Measurements from ENCODE around the gene URM1.

Gene URM1

GRCh38 chr9:128343855-128344254, 27.3 kb upstream of the URM1 start:
- Histone ChIP-seq H3K4me2 (ENCODE audit: low read length) (no peak overlapping the region), H3K79me2 (ENCODE audit: insufficient read depth, low read length) (no peaks in the 10 kb centered on the region), H4K20me1 (ENCODE audit: insufficient read depth, low read length) (no peaks in the 10 kb centered on the region), H3K27me3 (ENCODE audit: insufficient read depth, low read length) (no peaks in the 10 kb centered on the region), H3K27ac (ENCODE audit: low read depth, low read length, poor library complexity, severe bottlenecking) (no peak overlapping the region), H3K9me3 (ENCODE audit: low read length) (no peaks in the 10 kb centered on the region), H3K9me2 (ENCODE audit: low read depth, low read length) (no peaks in the 10 kb centered on the region), H3K4me1 (ENCODE audit: insufficient read depth, low read length, severe bottlenecking) (peaks cover 15% of the 10 kb centered on the region), H3K9ac (ENCODE audit: low read length) (no peak overlapping the region), H2AFZ (ENCODE audit: low read length) (no peak overlapping the region), H3F3A (ENCODE audit: insufficient read depth, low read length) (no peaks in the 10 kb centered on the region), H3K36me3 (ENCODE audit: insufficient read depth, low read length) (peaks cover 26% of the 10 kb centered on the region), H3K4me3 (ENCODE audit: low read depth, low read length, poor library complexity, severe bottlenecking) (no peak overlapping the region)
- no peak for TF ChIP-seq EZH2 (IDR thresholded peaks at IDR 0.05; ENCODE audit: borderline replicate concordance, low read length)
- TF ChIP-seq CTCF (IDR thresholded peaks at IDR 0.05; ENCODE audit: low read length) = no peak

- Histone ChIP-seq H3K9ac (ENCODE audit: low read length) (no peak overlapping the region), H3K9me2 (ENCODE audit: low read depth, low read length) (no peaks in the 10 kb centered on the region), H3F3A (ENCODE audit: insufficient read depth, low read length) (no peaks in the 10 kb centered on the region), H3K27me3 (ENCODE audit: insufficient read depth, low read length) (no peaks in the 10 kb centered on the region), H3K9me3 (ENCODE audit: low read length) (no peaks in the 10 kb centered on the region), H3K4me2 (ENCODE audit: low read length) (no peak overlapping the region), H3K27ac (ENCODE audit: low read depth, low read length, poor library complexity, severe bottlenecking) (no peak overlapping the region), H3K4me3 (ENCODE audit: low read depth, low read length, poor library complexity, severe bottlenecking) (no peak overlapping the region), H3K79me2 (ENCODE audit: insufficient read depth, low read length) (no peaks in the 10 kb centered on the region), H4K20me1 (ENCODE audit: insufficient read depth, low read length) (no peaks in the 10 kb centered on the region), H2AFZ (ENCODE audit: low read length) (no peak overlapping the region), H3K36me3 (ENCODE audit: insufficient read depth, low read length) (peaks cover 33% of the 10 kb centered on the region), H3K4me1 (ENCODE audit: insufficient read depth, low read length, severe bottlenecking) (peaks cover 5% of the 10 kb centered on the region)
- TF ChIP-seq CTCF (IDR thresholded peaks at IDR 0.05; ENCODE audit: low read length) = no peak
- TF ChIP-seq EZH2 (IDR thresholded peaks at IDR 0.05; ENCODE audit: borderline replicate concordance, low read length) = no peak
Observed at GRCh38 chr9:128344931-128345605, 26.1 kb upstream of the URM1 start.

GRCh38 chr9:128349125-128349524, 22.0 kb upstream of the URM1 start:
- Histone ChIP-seq H3K9me2 (ENCODE audit: low read depth, low read length) (no peaks in the 10 kb centered on the region), H3K4me3 (ENCODE audit: low read depth, low read length, poor library complexity, severe bottlenecking) (no peak overlapping the region), H3F3A (ENCODE audit: insufficient read depth, low read length) (no peaks in the 10 kb centered on the region), H3K79me2 (ENCODE audit: insufficient read depth, low read length) (no peaks in the 10 kb centered on the region), H2AFZ (ENCODE audit: low read length) (no peak overlapping the region), H3K36me3 (ENCODE audit: insufficient read depth, low read length) (peaks cover 37% of the 10 kb centered on the region), H4K20me1 (ENCODE audit: insufficient read depth, low read length) (no peaks in the 10 kb centered on the region), H3K4me1 (ENCODE audit: insufficient read depth, low read length, severe bottlenecking) (no peaks in the 10 kb centered on the region), H3K4me2 (ENCODE audit: low read length) (no peak overlapping the region), H3K27ac (ENCODE audit: low read depth, low read length, poor library complexity, severe bottlenecking) (no peak overlapping the region), H3K9me3 (ENCODE audit: low read length) (no peaks in the 10 kb centered on the region), H3K9ac (ENCODE audit: low read length) (no peak overlapping the region), H3K27me3 (ENCODE audit: insufficient read depth, low read length) (no peaks in the 10 kb centered on the region)
- no peak for TF ChIP-seq EZH2 (IDR thresholded peaks at IDR 0.05; ENCODE audit: borderline replicate concordance, low read length)
- TF ChIP-seq CTCF (IDR thresholded peaks at IDR 0.05; ENCODE audit: low read length) = no peak

Measured in OCI-LY1 (cell line).